H9 (cell line): ENCODE results near the gene SLC6A19. TPM values are rescaled to one million over a fixed set of nuclear protein-coding genes. Genes with fewer than 3 reads are reported as not detected.

ENCODE experiments used
- DNase-seq: peaks from one replicate; pipeline ENCODE4 v3.0.0-alpha.2; 2017
- H2AFZ ChIP-seq: one replicate; pipeline ENCODE4 v1.6.1; 2013; ENCODE audit warnings: mild to moderate bottlenecking, low read length, control low read depth, moderate library complexity
- H2AK5ac ChIP-seq: 2 replicates; pipeline ENCODE4 v1.6.1; 2013; ENCODE audit warnings: low read length, control low read depth, mixed read lengths; ENCODE audit not compliant: insufficient read length
- H2BK120ac ChIP-seq: one replicate; pipeline ENCODE4 v1.6.1; 2013; ENCODE audit warnings: low read depth, mild to moderate bottlenecking, low read length, control low read depth, inconsistent platforms; ENCODE audit not compliant: poor library complexity, severe bottlenecking
- H2BK12ac ChIP-seq: 2 replicates; pipeline ENCODE4 v1.6.1; 2013; ENCODE audit warnings: low read length, control low read depth, mixed read lengths, low read depth; ENCODE audit not compliant: insufficient read length
- H2BK15ac ChIP-seq: 2 replicates; pipeline ENCODE4 v1.6.1; 2013; ENCODE audit warnings: low read depth, low read length, control low read depth
- H2BK20ac ChIP-seq: one replicate; pipeline ENCODE4 v1.6.1; 2013; ENCODE audit warnings: low read depth, mild to moderate bottlenecking, low read length, control low read depth, inconsistent platforms; ENCODE audit not compliant: poor library complexity, severe bottlenecking
- H2BK5ac ChIP-seq: 2 replicates; pipeline ENCODE4 v1.6.1; 2013; ENCODE audit warnings: low read length, control low read depth, mixed read lengths; ENCODE audit not compliant: insufficient read length
- H3K14ac ChIP-seq: 2 replicates; pipeline ENCODE4 v1.6.1; 2013; ENCODE audit warnings: low read length, control low read depth; ENCODE audit not compliant: insufficient read depth
- H3K18ac ChIP-seq: 2 replicates; pipeline ENCODE4 v1.6.1; 2013; ENCODE audit warnings: low read depth, mild to moderate bottlenecking, mixed read lengths, low read length, control low read depth; ENCODE audit not compliant: insufficient read length
- H3K23ac ChIP-seq: 2 replicates; pipeline ENCODE4 v1.6.1; 2013; ENCODE audit warnings: low read length, control low read depth, mixed read lengths, low read depth; ENCODE audit not compliant: insufficient read length
- H3K23me2 ChIP-seq: 2 replicates; pipeline ENCODE4 v1.6.1; 2013; ENCODE audit warnings: low read depth, mild to moderate bottlenecking, mixed read lengths, low read length, control low read depth; ENCODE audit not compliant: insufficient read length, poor library complexity, severe bottlenecking
- H3K27ac ChIP-seq: 2 replicates; pipeline ENCODE4 v1.5.1; 2013; ENCODE audit warnings: low read length, control low read depth, mixed read lengths, low read depth; ENCODE audit not compliant: insufficient read length
- H3K27me3 ChIP-seq: 2 replicates; pipeline ENCODE4 v1.6.1; 2013; ENCODE audit warnings: low read length, control low read depth, inconsistent platforms; ENCODE audit not compliant: insufficient read depth
- H3K4ac ChIP-seq: 2 replicates; pipeline ENCODE4 v1.6.1; 2013; ENCODE audit warnings: low read depth, mild to moderate bottlenecking, control low read depth, inconsistent platforms, low read length, moderate library complexity
- H3K4me1 ChIP-seq: 2 replicates; pipeline ENCODE4 v1.6.1; 2013; ENCODE audit warnings: low read length, control low read depth, inconsistent platforms; ENCODE audit not compliant: insufficient read depth
- H3K4me2 ChIP-seq: 2 replicates; pipeline ENCODE4 v1.6.1; 2013; ENCODE audit warnings: low read length, control low read depth, mixed read lengths; ENCODE audit not compliant: insufficient read length, insufficient read depth
- H3K56ac ChIP-seq: 2 replicates; pipeline ENCODE4 v1.6.1; 2013; ENCODE audit warnings: low read depth, mild to moderate bottlenecking, mixed read lengths, low read length, control low read depth; ENCODE audit not compliant: insufficient read length
- H3K79me1 ChIP-seq: 2 replicates; pipeline ENCODE4 v1.6.1; 2013; ENCODE audit warnings: low read depth, mild to moderate bottlenecking, moderate library complexity, low read length, control low read depth, inconsistent platforms; ENCODE audit not compliant: insufficient read depth, poor library complexity, severe bottlenecking
- H3K79me2 ChIP-seq: 2 replicates; pipeline ENCODE4 v1.6.1; 2013; ENCODE audit warnings: low read length, control low read depth, inconsistent platforms; ENCODE audit not compliant: insufficient read depth
- H3K9ac ChIP-seq: 2 replicates; pipeline ENCODE4 v1.6.1; 2013; ENCODE audit warnings: low read length, control low read depth, mixed read lengths; ENCODE audit not compliant: insufficient read length; ENCODE audit errors: extremely low read depth
- H3K9me3 ChIP-seq: one replicate; pipeline ENCODE4 v1.6.1; 2013; ENCODE audit warnings: low read depth, low read length, inconsistent platforms; ENCODE audit not compliant: control insufficient read depth
- H3T11ph ChIP-seq: one replicate; pipeline ENCODE4 v1.6.1; 2013; ENCODE audit warnings: mild to moderate bottlenecking, low read length, control low read depth, inconsistent platforms
- H4K20me1 ChIP-seq: one replicate; pipeline ENCODE4 v1.6.1; 2013; ENCODE audit not compliant: control insufficient read depth, insufficient read length, insufficient read depth
- H4K5ac ChIP-seq: 2 replicates; pipeline ENCODE4 v1.6.1; 2013; ENCODE audit warnings: low read depth, mild to moderate bottlenecking, mixed read lengths, low read length, control low read depth; ENCODE audit not compliant: insufficient read length
- H4K8ac ChIP-seq: replicated peaks from 2 replicates; pipeline ENCODE4 v1.6.1; 2013; ENCODE audit warnings: low read length, control low read depth, mixed read lengths, low read depth; ENCODE audit not compliant: insufficient read length
- H4K91ac ChIP-seq: 2 replicates; pipeline ENCODE4 v1.6.1; 2013; ENCODE audit warnings: low read depth, mild to moderate bottlenecking, moderate library complexity, mixed read lengths, low read length, control low read depth; ENCODE audit not compliant: insufficient read length
- H3K27ac Mint-ChIP-seq, 3 experiments: 2 replicates in 2 of 3; 3 replicates in 1 of 3; pipeline ENCODE4 v1.8.0; 2020 to 2021; ENCODE audit warnings: mixed read lengths in 3 of 3, mild to moderate bottlenecking in 1 of 3, moderate library complexity in 1 of 3
- H3K27me3 Mint-ChIP-seq: 2 replicates; pipeline ENCODE4 v1.8.0; 2021; ENCODE audit warnings: low read depth, mild to moderate bottlenecking, moderate library complexity, mixed read lengths
- H3K36me3 Mint-ChIP-seq, 3 experiments: 2 replicates in 2 of 3; 3 replicates in 1 of 3; pipeline ENCODE4 v1.8.0; 2020 to 2021; ENCODE audit warnings: low read depth in 3 of 3, mixed read lengths in 3 of 3; ENCODE audit not compliant: insufficient read depth in 1 of 3
- H3K4me1 Mint-ChIP-seq, 2 experiments: 2 replicates each; pipeline ENCODE4 v1.8.0; 2020; ENCODE audit warnings: mixed read lengths in 2 of 2
- H3K4me3 Mint-ChIP-seq, 2 experiments: 2 replicates in 1 of 2; 3 replicates in 1 of 2; pipeline ENCODE4 v1.8.0; 2020 to 2021; ENCODE audit warnings: mild to moderate bottlenecking in 2 of 2, mixed read lengths in 2 of 2, moderate library complexity in 1 of 2
- H3K9me3 Mint-ChIP-seq, 2 experiments: 2 replicates in 1 of 2; 3 replicates in 1 of 2; pipeline ENCODE4 v1.8.0; 2020; ENCODE audit warnings: mild to moderate bottlenecking in 2 of 2, mixed read lengths in 2 of 2, moderate library complexity in 1 of 2
- CTCF ChIP-seq: fragments of 200-600 bp; sonication (generic); conservative IDR thresholded peaks from 3 replicates; pipeline ENCODE4 v1.8.0; 2021; ENCODE audit warnings: antibody characterized with exemption, mild to moderate bottlenecking
- WGBS: extraction: QIAGEN DNeasy Blood & Tissue Kit; methylation state at CpG from one replicate; pipeline ENCODE4 v1.1.7; 2013; ENCODE audit warnings: missing lambda C conversion rate, low lambda C conversion rate, mixed read lengths; ENCODE audit not compliant: insufficient read length; ENCODE audit errors: extremely low coverage; 5-methylcytosine and 5-hydroxymethylcytosine counted together
- total RNA-seq: library from RNA; stranded (reverse); gene quantifications from 2 replicates; pipeline ENCODE4 v1.2.1, GENCODE V29; 2021

SLC6A19 gene
- total RNA-seq, 1 experiment from 2014 or later = not detected

- no peak overlapping the region for H2BK5ac ChIP-seq
- Mint-ChIP-seq H3K27ac (no peak overlapping the region), H3K4me3 (peak overlapping the region; percentile 59 to 80), H3K36me3 (no peaks in the 10 kb centered on the region; a peak in 1 of 7 replicates), H3K9me3 (no peaks in the 10 kb centered on the region; a peak in 1 of 5 replicates), H3K27me3 (peaks cover 13% of the 10 kb centered on the region), H3K4me1 (peaks cover 5 to 7% of the 10 kb centered on the region in 2 experiments)
- no peaks in the 10 kb centered on the region for H3K9me3 ChIP-seq
- no peak overlapping the region for H3K14ac ChIP-seq
- no peak overlapping the region for H2AFZ ChIP-seq
- H3K18ac ChIP-seq = no peak overlapping the region
- H3K27me3 ChIP-seq = no peaks in the 10 kb centered on the region
- H4K8ac ChIP-seq = no peak overlapping the region
- H2BK15ac ChIP-seq = no peak overlapping the region
- H2BK120ac ChIP-seq = no peak overlapping the region
- peak overlapping the region; percentile 27 for H3K4me2 ChIP-seq
- H3K23ac ChIP-seq = no peak overlapping the region
- H3K27ac ChIP-seq = no peak overlapping the region
- no peak overlapping the region for H4K5ac ChIP-seq
- no peaks in the 10 kb centered on the region for H3K79me2 ChIP-seq
- H3K4ac ChIP-seq = no peak overlapping the region
- H3K9ac ChIP-seq = no peak overlapping the region
- H4K91ac ChIP-seq = no peak overlapping the region
- peak; percentile 64 for TF ChIP-seq CTCF
- WGBS = no CpG with 5 or more reads among the region's 28 CpGs
- no peak overlapping the region for H3T11ph ChIP-seq
- no peaks in the 10 kb centered on the region for H3K79me1 ChIP-seq
- no peak overlapping the region for H2BK12ac ChIP-seq
- no peaks in the 10 kb centered on the region for H3K4me1 ChIP-seq
- no peaks in the 10 kb centered on the region for H4K20me1 ChIP-seq
- DNase-seq = peak; percentile 70
- no peak overlapping the region for H2AK5ac ChIP-seq
- H3K23me2 ChIP-seq = no peaks in the 10 kb centered on the region
- no peak overlapping the region for H3K56ac ChIP-seq
- H2BK20ac ChIP-seq = no peak overlapping the region
Measured at GRCh38 chr5:1167728-1168709, 33.4 kb upstream of the SLC6A19 start.
